WTC11 (cell line): Measurements from ENCODE around the gene TMC4. TPM values are rescaled to one million over a fixed set of nuclear protein-coding genes. Genes with fewer than 3 reads are reported as not detected.

Source experiments
- ATAC-seq: fragments of 200-7000 bp; cut with Tn5 transposase; 2 replicates; pipeline ENCODE4 v1.10.0; 2021; ENCODE audit warnings: mild to moderate bottlenecking, moderate library complexity
- CTCF ChIA-PET: fragments of 300-600 bp; sonication (Branson Sonifier 250); formaldehyde crosslinking; loops from one replicate; lab custom pipeline; 2021; ENCODE audit warnings: antibody characterized with exemption; lab: Charles Lee
- POLR2A ChIA-PET: fragments of 350-600 bp; sonication (Branson Sonifier 250); formaldehyde crosslinking; loops from one replicate; lab custom pipeline; 2021; ENCODE audit warnings: antibody characterized with exemption; lab: Charles Lee
- DNase-seq: peaks from one replicate; pipeline ENCODE4 v3.0.0; 2021; ENCODE audit warnings: low spot score
- H3K27ac Mint-ChIP-seq: 2 replicates; pipeline ENCODE4 v1.8.0; 2021; ENCODE audit warnings: mixed read lengths
- H3K27me3 Mint-ChIP-seq: 2 replicates; pipeline ENCODE4 v1.8.0; 2021; ENCODE audit warnings: low read depth, mild to moderate bottlenecking, moderate library complexity, mixed read lengths
- H3K36me3 Mint-ChIP-seq: 2 replicates; pipeline ENCODE4 v1.8.0; 2021; ENCODE audit warnings: mixed read lengths
- H3K4me1 Mint-ChIP-seq: 2 replicates; pipeline ENCODE4 v1.8.0; 2022; ENCODE audit warnings: mixed read lengths
- H3K4me3 Mint-ChIP-seq: 2 replicates; pipeline ENCODE4 v1.8.0; 2021; ENCODE audit warnings: mild to moderate bottlenecking, moderate library complexity, mixed read lengths
- H3K9me3 Mint-ChIP-seq: 2 replicates; pipeline ENCODE4 v1.8.0; 2021; ENCODE audit warnings: mixed read lengths
- CBFB ChIP-seq: sonication (generic); formaldehyde crosslinking; IDR thresholded peaks from 2 replicates; pipeline ENCODE4 v1.8.1; 2022; ENCODE audit warnings: mild to moderate bottlenecking, low read depth, missing genetic modification reagents
- CTCF ChIP-seq: fragments of 200-600 bp; IDR thresholded peaks from 2 replicates; pipeline ENCODE4 v1.8.0; 2022; ENCODE audit warnings: antibody characterized with exemption
- ESRRA ChIP-seq: sonication (generic); formaldehyde crosslinking; IDR thresholded peaks from 2 replicates; pipeline ENCODE4 v1.8.1; 2022; ENCODE audit warnings: mild to moderate bottlenecking, missing genetic modification reagents, borderline replicate concordance
- FOXP4 ChIP-seq: sonication (generic); formaldehyde crosslinking; IDR thresholded peaks from 2 replicates; pipeline ENCODE4 v1.8.0; 2022; ENCODE audit warnings: mild to moderate bottlenecking, missing genetic modification reagents
- GTF2I ChIP-seq: fragments of 250-450 bp; sonication (Bioruptor Pico); conservative IDR thresholded peaks from 2 replicates; pipeline ENCODE4 v1.4.0; 2021; ENCODE audit warnings: mild to moderate bottlenecking
- IRF1 ChIP-seq: sonication (generic); formaldehyde crosslinking; IDR thresholded peaks from 2 replicates; pipeline ENCODE4 v1.8.0; 2023; ENCODE audit warnings: missing genetic modification reagents
- JAZF1 ChIP-seq: fragments of 250-450 bp; sonication (Bioruptor Pico); IDR thresholded peaks from 2 replicates; pipeline ENCODE4 v1.9.0; 2021; ENCODE audit warnings: moderate library complexity, mild to moderate bottlenecking, inconsistent platforms
- MXD4 ChIP-seq: fragments of 250-450 bp; sonication (Bioruptor Pico); IDR thresholded peaks from 2 replicates; pipeline ENCODE4 v1.8.0; 2021; ENCODE audit warnings: mild to moderate bottlenecking, moderate library complexity, borderline replicate concordance
- MYBL2 ChIP-seq: sonication (generic); formaldehyde crosslinking; IDR thresholded peaks from 2 replicates; pipeline ENCODE4 v1.8.1; 2023; ENCODE audit warnings: mild to moderate bottlenecking, moderate library complexity, missing genetic modification reagents
- NFATC4 ChIP-seq: fragments of 250-450 bp; sonication (Bioruptor Pico); IDR thresholded peaks from 2 replicates; pipeline ENCODE4 v1.9.0; 2021; ENCODE audit warnings: mild to moderate bottlenecking
- NR1H2 ChIP-seq: sonication (generic); formaldehyde crosslinking; IDR thresholded peaks from 2 replicates; pipeline ENCODE4 v1.9.0; 2021; ENCODE audit warnings: mild to moderate bottlenecking, moderate library complexity, missing genetic modification reagents
- NR3C1 ChIP-seq: sonication (generic); formaldehyde crosslinking; conservative IDR thresholded peaks from 2 replicates; pipeline ENCODE4 v1.8.1; 2023; ENCODE audit warnings: low read depth, mild to moderate bottlenecking, missing genetic modification reagents
- RELA ChIP-seq: sonication (generic); formaldehyde crosslinking; IDR thresholded peaks from 2 replicates; pipeline ENCODE4 v1.8.1; 2022; ENCODE audit warnings: missing genetic modification reagents, mild to moderate bottlenecking, borderline replicate concordance
- TCF7 ChIP-seq: sonication (generic); formaldehyde crosslinking; IDR thresholded peaks from 2 replicates; pipeline ENCODE4 v1.8.0; 2022; ENCODE audit warnings: mild to moderate bottlenecking, low read depth, missing genetic modification reagents, moderate library complexity
- TP53 ChIP-seq: sonication (generic); formaldehyde crosslinking; IDR thresholded peaks from 2 replicates; pipeline ENCODE4 v1.8.1; 2023; ENCODE audit warnings: mild to moderate bottlenecking, missing genetic modification reagents
- USF1 ChIP-seq: sonication (generic); formaldehyde crosslinking; IDR thresholded peaks from 2 replicates; pipeline ENCODE4 v1.8.0; 2022; ENCODE audit warnings: mild to moderate bottlenecking, missing genetic modification reagents
- ZNF138 ChIP-seq: sonication (generic); formaldehyde crosslinking; conservative IDR thresholded peaks from 2 replicates; pipeline ENCODE4 v1.8.1; 2022; ENCODE audit warnings: mild to moderate bottlenecking, moderate library complexity, missing genetic modification reagents
- ZNF423 ChIP-seq: fragments of 250-450 bp; sonication (Bioruptor Pico); IDR thresholded peaks from 2 replicates; pipeline ENCODE4 v2.1.2; 2022; ENCODE audit warnings: mild to moderate bottlenecking, moderate library complexity
- ZNF512 ChIP-seq: sonication (generic); formaldehyde crosslinking; IDR thresholded peaks from 2 replicates; pipeline ENCODE4 v1.8.1; 2022; ENCODE audit warnings: missing genetic modification reagents, borderline replicate concordance
- ZNF532 ChIP-seq: fragments of 250-450 bp; sonication (Bioruptor Pico); IDR thresholded peaks from 2 replicates; pipeline ENCODE4 v1.9.0; 2021; ENCODE audit warnings: mild to moderate bottlenecking, borderline replicate concordance
- ZNF671 ChIP-seq: fragments of 250-450 bp; sonication (Bioruptor Pico); IDR thresholded peaks from 2 replicates; pipeline ENCODE4 v1.8.0; 2021; ENCODE audit warnings: mild to moderate bottlenecking
- total RNA-seq: library from RNA; stranded (reverse); gene quantifications from 3 replicates; pipeline ENCODE4 v1.2.3, GENCODE V29; 2021

TMC4 gene
- total RNA-seq, 1 experiment from 2014 or later: 9.3 TPM

GRCh38 chr19:54133312-54133956, 39.5 kb downstream of the TMC4 start:
- CTCF ChIA-PET: no interaction called here
- H3K4me1 Mint-ChIP-seq: peaks cover 15% of the 10 kb centered on the region
- no peak for ATAC-seq
- POLR2A ChIA-PET: no interaction called here
- TF ChIP-seq JAZF1 (CRISPR knock-in tag): no peak
- TF ChIP-seq ZNF532 (CRISPR knock-in tag): no peak
- TF ChIP-seq MYBL2 (CRISPR knock-in tag): no peak
- no peak for TF ChIP-seq ZNF512 (CRISPR knock-in tag)
- no peak for TF ChIP-seq IRF1 (CRISPR knock-in tag)
- TF ChIP-seq ESRRA (CRISPR knock-in tag): no peak
- TF ChIP-seq MXD4 (CRISPR knock-in tag): no peak
- no peak for TF ChIP-seq NFATC4
- no peak for TF ChIP-seq ZNF671
- DNase-seq: no peak
- no peak overlapping the region for H3K27ac Mint-ChIP-seq
- H3K36me3 Mint-ChIP-seq: peaks cover 20% of the 10 kb centered on the region
- no peaks in the 10 kb centered on the region for H3K9me3 Mint-ChIP-seq
- no peak overlapping the region for H3K4me3 Mint-ChIP-seq
- H3K27me3 Mint-ChIP-seq: no peaks in the 10 kb centered on the region

GRCh38 chr19:54129617-54129996, 43.4 kb downstream of the TMC4 start:
- ChIA-PET POLR2A (no interaction called here), CTCF (no interaction called here)
- no peak for TF ChIP-seq CBFB
- TF ChIP-seq GTF2I: no peak
- no peak for TF ChIP-seq USF1 (CRISPR knock-in tag)
- no peak for TF ChIP-seq IRF1 (CRISPR knock-in tag)
- no peak for TF ChIP-seq JAZF1 (CRISPR knock-in tag)
- TF ChIP-seq TCF7: no peak
- TF ChIP-seq CTCF: no peak
- TF ChIP-seq ZNF138: no peak
- TF ChIP-seq RELA (CRISPR knock-in tag): no peak
- no peak for TF ChIP-seq MXD4 (CRISPR knock-in tag)
- no peak for TF ChIP-seq ESRRA (CRISPR knock-in tag)
- no peak for TF ChIP-seq NR3C1 (CRISPR knock-in tag)
- TF ChIP-seq ZNF423 (CRISPR knock-in tag): no peak
- TF ChIP-seq NR1H2 (CRISPR knock-in tag): no peak
- TF ChIP-seq TP53 (CRISPR knock-in tag): no peak
- no peak for TF ChIP-seq FOXP4
- Mint-ChIP-seq H3K9me3 (no peaks in the 10 kb centered on the region), H3K27me3 (no peaks in the 10 kb centered on the region), H3K27ac (no peak overlapping the region), H3K4me1 (peaks cover 5% of the 10 kb centered on the region), H3K36me3 (peaks cover 44% of the 10 kb centered on the region), H3K4me3 (no peak overlapping the region)
- ATAC-seq (no peak), DNase-seq (no peak)
